DOHH2 (cell line): ENCODE data around the gene PLB1.

Experiments
- H3F3A ChIP-seq: fragments of 200-600 bp; sonication (generic), shearing (Covaris generic); 2 replicates; pipeline ENCODE4 v1.6.0; 2016; ENCODE audit warnings: antibody characterized with exemption, mild to moderate bottlenecking; ENCODE audit not compliant: control insufficient read depth, insufficient read depth
- H3K27ac ChIP-seq: fragments of 200-600 bp; sonication (generic); 2 replicates; pipeline ENCODE4 v1.5.1; 2014; ENCODE audit warnings: low read depth, mild to moderate bottlenecking, low read length, moderate library complexity
- H3K27me3 ChIP-seq: fragments of 200-600 bp; sonication (generic); 2 replicates; pipeline ENCODE4 v1.6.1; 2014; ENCODE audit warnings: mild to moderate bottlenecking, low read length, mixed read lengths; ENCODE audit not compliant: control insufficient read depth
- H3K36me3 ChIP-seq: fragments of 200-600 bp; sonication (generic); 2 replicates; pipeline ENCODE4 v1.6.1; 2014; ENCODE audit warnings: mild to moderate bottlenecking, low read length, moderate library complexity, mixed read lengths; ENCODE audit not compliant: control insufficient read depth
- H3K4me1 ChIP-seq: fragments of 200-600 bp; sonication (generic); 2 replicates; pipeline ENCODE4 v1.6.1; 2014; ENCODE audit warnings: mild to moderate bottlenecking, low read length, mixed read lengths; ENCODE audit not compliant: control insufficient read depth
- H3K4me2 ChIP-seq: fragments of 200-600 bp; sonication (generic); 2 replicates; pipeline ENCODE4 v1.6.0; 2014; ENCODE audit warnings: mild to moderate bottlenecking, low read length, moderate library complexity
- H3K4me3 ChIP-seq: fragments of 200-600 bp; sonication (generic); 2 replicates; pipeline ENCODE4 v1.5.1; 2014; ENCODE audit warnings: mild to moderate bottlenecking, low read length, mixed read lengths
- H3K79me2 ChIP-seq: fragments of 200-600 bp; sonication (generic); 2 replicates; pipeline ENCODE4 v1.6.1; 2014; ENCODE audit warnings: mild to moderate bottlenecking, low read length, mixed read lengths; ENCODE audit not compliant: control insufficient read depth
- H3K9me2 ChIP-seq: fragments of 200-600 bp; sonication (generic); replicated peaks from 2 replicates; pipeline ENCODE4 v1.6.1; 2014; ENCODE audit warnings: mild to moderate bottlenecking, low read length, mixed read lengths; ENCODE audit not compliant: control insufficient read depth
- H3K9me3 ChIP-seq: fragments of 200-600 bp; sonication (generic); 2 replicates; pipeline ENCODE4 v1.6.1; 2014; ENCODE audit warnings: antibody characterized with exemption, low read length, mixed read lengths; ENCODE audit not compliant: control insufficient read depth, insufficient read depth
- H4K20me1 ChIP-seq: fragments of 200-600 bp; sonication (generic); 2 replicates; pipeline ENCODE4 v1.6.0; 2014; ENCODE audit warnings: low read depth, mild to moderate bottlenecking, antibody characterized with exemption, low read length, moderate library complexity; ENCODE audit not compliant: control insufficient read depth, insufficient read depth
- CTCF ChIP-seq: fragments of 200-600 bp; sonication (generic); IDR thresholded peaks from one replicate; pipeline ENCODE4 v1.5.1; 2014; ENCODE audit warnings: antibody characterized with exemption, mild to moderate bottlenecking, low read depth, low read length; ENCODE audit not compliant: poor library complexity, severe bottlenecking
- EZH2phosphoT487 ChIP-seq: fragments of 200-600 bp; sonication (generic); IDR thresholded peaks from 2 replicates; pipeline ENCODE4 v1.6.1; 2017; ENCODE audit warnings: borderline replicate concordance, mild to moderate bottlenecking, antibody characterized with exemption, low read length, moderate library complexity, mixed read lengths

Gene PLB1

GRCh38 chr2:28678175-28678855, 182.5 kb downstream of the PLB1 start:
- Histone ChIP-seq H3K79me2 (no peaks in the 10 kb centered on the region), H3K9me2 (no peaks in the 10 kb centered on the region), H3K27me3 (no peaks in the 10 kb centered on the region), H3F3A (no peaks in the 10 kb centered on the region), H3K4me2 (no peak overlapping the region), H3K4me1 (no peaks in the 10 kb centered on the region), H3K9me3 (no peaks in the 10 kb centered on the region), H4K20me1 (no peaks in the 10 kb centered on the region), H3K27ac (no peak overlapping the region), H3K36me3 (no peaks in the 10 kb centered on the region), H3K4me3 (no peak overlapping the region)
- TF ChIP-seq CTCF (no peak), EZH2phosphoT487 (no peak)

DNA sequence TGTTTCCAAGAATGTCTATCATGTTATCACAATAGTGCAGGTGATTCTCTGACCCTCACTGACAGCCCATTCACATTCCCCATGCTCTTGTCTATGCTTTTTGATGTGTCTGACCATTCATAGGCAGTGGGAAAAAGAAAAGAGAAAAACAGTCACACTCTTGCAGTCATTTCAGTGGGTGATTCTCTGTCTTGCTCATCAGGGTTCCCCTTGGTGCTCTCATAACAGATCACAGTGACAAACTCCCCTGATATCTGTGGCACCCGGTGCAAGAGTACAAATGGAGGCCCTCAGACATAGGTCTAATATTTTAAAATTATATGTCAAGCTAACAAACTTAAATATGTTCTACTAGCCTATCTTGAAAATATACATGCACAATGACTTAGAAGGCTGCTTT, 183.1 kb downstream of the PLB1 start:
- no peak overlapping the region for H3K27ac ChIP-seq
- no peaks in the 10 kb centered on the region for H3F3A ChIP-seq
- no peak overlapping the region for H3K4me3 ChIP-seq
- H3K79me2 ChIP-seq = no peaks in the 10 kb centered on the region
- no peaks in the 10 kb centered on the region for H3K4me1 ChIP-seq
- H3K9me2 ChIP-seq = no peaks in the 10 kb centered on the region
- H3K4me2 ChIP-seq = no peak overlapping the region
- no peaks in the 10 kb centered on the region for H4K20me1 ChIP-seq
- H3K27me3 ChIP-seq = no peaks in the 10 kb centered on the region
- no peaks in the 10 kb centered on the region for H3K9me3 ChIP-seq
- H3K36me3 ChIP-seq = no peaks in the 10 kb centered on the region
- no peak for TF ChIP-seq CTCF
- TF ChIP-seq EZH2phosphoT487 = no peak

DNA sequence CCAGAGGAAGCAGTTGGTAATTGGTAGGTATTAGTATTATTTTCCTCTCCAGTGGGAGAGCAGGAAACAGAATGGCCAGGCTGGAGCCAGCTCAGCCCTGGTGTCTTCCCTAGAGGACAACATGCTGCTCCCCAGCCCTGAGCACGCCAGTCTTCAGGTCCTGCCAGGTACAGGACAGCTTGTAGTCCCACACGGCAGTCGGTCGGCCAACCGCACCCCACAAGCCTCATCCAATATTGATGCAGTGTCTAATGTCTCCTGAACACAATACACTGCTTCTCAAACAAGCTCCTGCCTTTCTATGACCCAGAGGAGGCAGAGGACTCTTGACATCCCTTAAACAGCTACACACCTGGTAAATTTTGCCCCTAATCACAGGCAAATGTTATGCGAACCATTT, 184.8 kb downstream of the PLB1 start:
- H3F3A ChIP-seq = no peaks in the 10 kb centered on the region
- H3K36me3 ChIP-seq = no peaks in the 10 kb centered on the region
- no peak overlapping the region for H3K4me3 ChIP-seq
- no peaks in the 10 kb centered on the region for H3K27me3 ChIP-seq
- H4K20me1 ChIP-seq = no peaks in the 10 kb centered on the region
- no peaks in the 10 kb centered on the region for H3K9me3 ChIP-seq
- H3K9me2 ChIP-seq = no peaks in the 10 kb centered on the region
- H3K27ac ChIP-seq = no peak overlapping the region
- no peaks in the 10 kb centered on the region for H3K4me1 ChIP-seq
- H3K79me2 ChIP-seq = no peaks in the 10 kb centered on the region
- TF ChIP-seq EZH2phosphoT487 (no peak), CTCF (no peak)
- H3K4me2 ChIP-seq = no peak overlapping the region
